ENCODE data around the gene TWNK. TPM values are rescaled to one million over a fixed set of nuclear protein-coding genes. Genes with fewer than 3 reads are reported as not detected.

TWNK gene
- total and polyA plus RNA-seq, 10 of the 15 experiments (the other 5 are each of a cell fraction or from before 2014, with no cell fraction given) = 13.6 to 32.8 (median 18.0) TPM

GRCh38 chr10:101006593-101007098 lies 19.3 kb downstream of the TWNK start:
- RAD21 ChIA-PET (ENCODE audit: unreplicated experiment) = no interaction called here
- WGBS (ENCODE audit: insufficient coverage, insufficient replicate concordance, low lambda C conversion rate, missing lambda C conversion rate) = 93% methylated on average over 30 of the region's 33 CpGs
- Histone ChIP-seq H3K4me1 (ENCODE audit: control insufficient read depth, insufficient read depth, low read length) (peaks cover 4% of the 10 kb centered on the region; the same call in 1 of the 2 replicates), H3K4me3 (no peak overlapping the region), H3K79me2 (ENCODE audit: control insufficient read depth, insufficient read depth, low read length) (no peaks in the 10 kb centered on the region), H3K9me3 (replicated peaks; ENCODE audit: control insufficient read depth, insufficient read depth, low read length) (no peaks in the 10 kb centered on the region), H2AFZ (ENCODE audit: control insufficient read depth, low read depth, low read length) (no peak overlapping the region), H4K20me1 (ENCODE audit: control insufficient read depth, insufficient read depth) (no peaks in the 10 kb centered on the region), H3K36me3 (ENCODE audit: control insufficient read depth in 2 of 2, insufficient read depth in 2 of 2, low read length in 1 of 2) (peaks cover 0 to 2% of the 10 kb centered on the region in 2 experiments; a peak in 2 of 4 replicates), H3K27me3 (replicated peaks in 1 of 2; ENCODE audit: control insufficient read depth in 2 of 2, insufficient read depth in 2 of 2, low read length in 1 of 2) (no peaks in the 10 kb centered on the region), H3K9ac (ENCODE audit: control insufficient read depth, insufficient read depth, low read length) (no peak overlapping the region), H3K4me2 (ENCODE audit: control insufficient read depth, insufficient read depth) (no peak overlapping the region), H3K27ac (ENCODE audit: control insufficient read depth, insufficient read depth) (no peak overlapping the region)
- ATAC-seq (no peak), DNase-seq (ENCODE audit: low read depth, low spot score) (no peak), FAIRE-seq (no peak)
- CTCF ChIA-PET = interaction anchor here (1.0 to 3.0 kb wide), 3 partner anchors 9 to 12 kb away, joined by 8 to 13 read pairs (median 9); no protein-coding TSS in a partner anchor
- in situ Hi-C loops (cut with MboI) = no loop called here
- BruUV-seq (replicated peaks) = no TSS peak
- SMC1A ChIA-PET (ENCODE audit: uncharacterized antibody, unreplicated experiment) = no interaction called here
- POLR2A ChIA-PET = no interaction called here
- intact Hi-C loops (cut with micrococcal nuclease; ENCODE audit: unreplicated experiment) = no loop called here
- TF ChIP-seq ZBTB40 (IDR thresholded peaks at IDR 0.05; ENCODE audit: borderline replicate concordance) = no peak
- TF ChIP-seq BMI1 (IDR thresholded peaks at IDR 0.05; ENCODE audit: borderline replicate concordance) = no peak
- no peak for TF ChIP-seq TCF3 (IDR thresholded peaks at IDR 0.05; ENCODE audit: borderline replicate concordance, insufficient read depth, low read depth, low read length)
- TF ChIP-seq MYC (IDR thresholded peaks at IDR 0.05; ENCODE audit: insufficient read depth, insufficient read length, insufficient replicate concordance, low read length, severe bottlenecking) = no peak
- no peak for TF ChIP-seq PBX3 (IDR thresholded peaks at IDR 0.05; ENCODE audit: insufficient replicate concordance, low read depth, low read length)
- no peak for TF ChIP-seq ZNF687 (IDR thresholded peaks at IDR 0.05)
- TF ChIP-seq RUNX3 (IDR thresholded peaks at IDR 0.05; ENCODE audit: low read length) = no peak
- no peak for TF ChIP-seq SP1 (IDR thresholded peaks at IDR 0.05; ENCODE audit: low read depth, low read length)
- no peak for TF ChIP-seq CEBPZ (IDR thresholded peaks at IDR 0.05; ENCODE audit: low read depth, low read length)
- no peak for TF ChIP-seq ATF7 (IDR thresholded peaks at IDR 0.05; ENCODE audit: low read depth)
- TF ChIP-seq STAT3 (IDR thresholded peaks at IDR 0.05; ENCODE audit: low read depth, low read length) = no peak
